MV-4-11 (cell line): ENCODE results near the gene CDYL.
A peak's percentile ranks its signal among the peaks of the same experiment; 100 is the strongest.

Experiments used
- DNase-seq: peaks from one replicate; lab custom pipeline; 2025; lab: John Stamatoyannopoulos, UW

Gene CDYL

DNA sequence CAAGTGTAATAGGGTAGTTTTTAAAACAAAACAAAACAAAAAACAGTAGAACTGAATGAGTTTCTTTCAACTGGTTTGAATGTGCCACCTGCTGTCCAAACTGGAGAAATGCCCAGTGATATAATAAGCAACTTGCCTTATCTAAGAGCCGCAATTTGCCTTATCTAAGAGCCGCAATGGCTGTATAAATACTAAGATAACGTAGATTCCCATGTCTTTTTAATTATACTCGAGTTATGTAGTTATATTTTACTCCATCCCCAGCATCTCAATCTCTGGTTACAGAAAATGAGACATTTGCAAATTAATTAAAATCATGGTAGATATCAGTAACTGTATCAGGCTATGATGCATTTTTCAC is 160.5 kb downstream of the CDYL start:
- peak; percentile 56 for DNase-seq

DNA sequence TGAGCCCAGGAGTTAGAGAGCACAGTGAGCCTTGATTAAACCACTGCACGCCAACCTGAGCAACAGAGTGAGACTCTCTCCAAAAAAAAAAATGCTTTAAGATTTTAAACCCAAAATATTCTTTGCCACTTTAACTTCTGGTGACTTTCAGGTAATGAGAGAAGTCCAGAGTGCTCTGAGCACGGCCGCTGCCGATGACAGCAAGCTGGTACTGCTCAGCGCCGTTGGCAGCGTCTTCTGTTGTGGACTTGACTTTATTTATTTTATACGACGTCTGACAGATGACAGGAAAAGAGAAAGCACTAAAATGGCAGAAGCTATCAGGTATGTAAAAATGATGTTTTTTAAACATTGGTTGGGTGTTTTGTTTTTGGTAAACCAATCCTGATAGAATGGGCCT is 161.2 kb downstream of the CDYL start:
- no peak for DNase-seq

GRCh38 chr6:4939241-4939640 is 163.0 kb downstream of the CDYL start:
- DNase-seq: no peak

DNA sequence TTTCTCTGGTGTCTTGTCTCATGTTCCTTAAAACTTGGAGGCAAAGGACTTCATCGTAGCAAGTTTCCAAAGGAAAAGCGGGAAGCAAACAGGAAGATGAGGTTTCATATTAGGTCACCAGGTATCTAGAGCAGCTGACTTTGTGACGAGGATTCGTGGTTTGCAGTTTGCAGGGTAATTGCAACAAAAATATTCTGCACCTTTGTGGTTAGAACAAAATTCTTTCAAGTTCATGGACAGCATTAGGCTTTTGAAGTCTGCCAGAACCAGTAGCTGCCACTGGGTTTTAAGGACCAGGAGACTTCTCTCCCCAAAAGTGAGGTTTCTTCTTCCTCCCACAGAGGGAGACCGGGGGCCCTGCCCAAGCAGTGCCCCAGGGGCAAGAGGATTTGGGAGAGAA is 164.2 kb downstream of the CDYL start:
- DNase-seq: no peak

- DNase-seq: peak; percentile 83
These were observed 165.8 kb downstream of the CDYL start for GRCh38 chr6:4941782-4942672.

DNA sequence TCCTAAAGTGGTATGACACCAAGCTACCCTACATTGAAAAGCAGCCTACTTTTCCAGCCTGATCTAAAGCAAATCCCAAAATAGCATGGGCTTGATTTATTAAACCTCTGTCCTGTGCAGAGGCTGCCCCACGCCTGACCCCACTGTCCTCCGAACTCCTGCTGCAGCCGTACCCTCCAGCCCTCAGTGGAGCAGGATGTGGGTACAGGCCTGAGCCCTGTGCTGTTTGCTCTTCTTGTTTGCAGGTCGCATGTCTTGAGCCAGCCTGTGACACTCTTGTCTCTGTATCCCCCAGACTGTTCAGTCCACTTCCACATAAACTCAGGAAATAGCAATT is 166.4 kb downstream of the CDYL start:
- no peak for DNase-seq

GRCh38 chr6:4943716-4944115 is 167.5 kb downstream of the CDYL start:
- no peak for DNase-seq

GRCh38 chr6:4944325-4944724 is 168.1 kb downstream of the CDYL start:
- DNase-seq: no peak

DNA sequence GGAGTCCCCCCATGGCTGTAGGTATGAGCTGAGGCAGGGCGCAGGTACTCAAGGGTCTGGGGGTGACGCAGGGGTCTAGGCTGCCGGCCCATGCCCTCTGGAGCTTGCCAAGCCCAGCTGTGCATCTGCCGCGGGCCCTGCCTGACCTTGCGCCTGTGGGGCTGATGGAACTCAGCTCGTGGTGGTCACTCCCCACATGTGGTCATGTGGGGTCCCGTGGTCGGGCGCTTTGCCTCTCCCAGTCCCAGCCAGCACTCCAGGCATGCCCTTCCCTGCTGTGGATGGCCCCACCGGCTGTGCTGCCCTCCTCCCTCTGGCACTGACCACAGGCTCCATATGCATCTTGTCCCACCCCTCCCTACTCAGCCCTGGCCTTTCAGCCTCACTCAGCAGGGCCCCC is 170.3 kb downstream of the CDYL start:
- no peak for DNase-seq

- no peak for DNase-seq
These were observed 171.5 kb downstream of the CDYL start for GRCh38 chr6:4947716-4948115.

- no peak for DNase-seq
These were observed 172.7 kb downstream of the CDYL start for GRCh38 chr6:4948781-4949450.

GRCh38 chr6:4950076-4950475 is 173.9 kb downstream of the CDYL start:
- no peak for DNase-seq

DNA sequence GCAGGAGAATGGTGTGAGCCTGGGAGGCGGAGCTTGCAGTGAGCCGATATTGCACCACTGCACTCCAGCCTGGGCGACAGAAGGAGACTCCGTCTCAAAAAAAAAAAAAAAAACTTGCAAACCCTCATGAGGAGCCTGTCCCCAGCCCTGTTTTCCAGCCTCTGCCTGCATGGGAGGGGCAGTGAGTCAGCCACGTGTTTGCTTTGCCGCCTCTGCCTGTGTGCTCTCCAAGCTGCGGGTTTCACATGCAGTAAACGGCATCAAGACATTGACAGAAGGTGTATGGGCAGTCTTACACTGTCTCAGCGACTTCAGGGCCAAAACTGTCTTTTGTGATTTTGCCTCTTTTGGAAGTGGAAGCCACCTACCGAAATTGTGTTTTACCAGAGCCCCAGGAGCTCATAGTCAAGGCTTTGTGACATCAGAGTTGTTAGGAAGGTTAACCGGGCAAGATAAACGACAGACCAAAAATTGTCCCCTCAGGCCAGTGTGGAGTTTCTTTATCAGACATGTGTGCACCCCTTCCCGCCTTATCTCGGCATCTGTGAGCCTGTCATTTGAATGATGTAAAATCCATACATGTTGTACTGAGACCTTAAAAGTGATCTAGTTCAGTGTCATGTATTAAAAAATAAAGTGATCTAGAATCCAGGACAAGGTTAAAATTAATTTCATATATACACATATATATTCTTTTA is 174.8 kb downstream of the CDYL start:
- no peak for DNase-seq

DNA sequence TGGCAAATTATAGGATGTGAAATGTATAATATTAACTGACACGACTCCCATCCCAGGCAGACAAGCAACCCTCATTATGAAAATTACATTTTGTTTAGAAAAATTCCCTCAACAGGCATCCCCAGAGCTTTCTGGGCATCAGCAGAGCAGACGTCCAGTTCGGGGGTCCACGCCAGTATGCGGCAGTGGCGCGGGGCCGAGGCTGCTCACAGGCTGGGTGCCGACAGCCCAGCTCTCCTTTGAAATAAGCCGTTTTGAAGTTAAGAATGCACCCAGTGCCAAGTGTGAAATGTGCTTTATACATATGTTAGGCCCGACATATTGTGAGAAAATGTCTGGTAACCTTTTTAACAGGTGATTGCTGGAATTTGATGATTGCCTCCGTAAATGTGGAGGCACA is 177.2 kb downstream of the CDYL start:
- DNase-seq: no peak

- no peak for DNase-seq
These were observed 180.4 kb downstream of the CDYL start for GRCh38 chr6:4956625-4957024.

GRCh38 chr6:4957521-4958231 is 181.5 kb downstream of the CDYL start:
- DNase-seq: no peak

DNA sequence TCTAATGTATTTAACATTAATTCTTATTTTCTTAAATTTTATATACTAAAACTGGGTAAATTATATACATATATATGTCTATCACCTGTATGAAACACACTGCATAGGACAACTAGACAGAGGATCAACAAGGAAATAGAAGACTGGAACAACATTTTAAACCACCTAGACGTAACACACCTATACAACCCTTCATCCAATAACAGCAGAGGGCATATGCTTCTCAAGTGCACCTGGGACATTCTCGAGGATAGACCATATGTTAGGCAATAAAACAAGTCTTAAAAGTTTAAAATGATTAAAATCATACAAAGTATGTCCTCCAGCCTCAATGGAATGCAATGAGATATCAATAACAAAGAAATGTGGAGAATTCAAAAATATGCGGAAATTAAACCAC is 182.4 kb downstream of the CDYL start:
- DNase-seq: no peak

GRCh38 chr6:4961322-4962168 is 185.3 kb downstream of the CDYL start:
- DNase-seq: no peak

GRCh38 chr6:4962905-4963304 is 186.7 kb downstream of the CDYL start:
- no peak for DNase-seq

DNA sequence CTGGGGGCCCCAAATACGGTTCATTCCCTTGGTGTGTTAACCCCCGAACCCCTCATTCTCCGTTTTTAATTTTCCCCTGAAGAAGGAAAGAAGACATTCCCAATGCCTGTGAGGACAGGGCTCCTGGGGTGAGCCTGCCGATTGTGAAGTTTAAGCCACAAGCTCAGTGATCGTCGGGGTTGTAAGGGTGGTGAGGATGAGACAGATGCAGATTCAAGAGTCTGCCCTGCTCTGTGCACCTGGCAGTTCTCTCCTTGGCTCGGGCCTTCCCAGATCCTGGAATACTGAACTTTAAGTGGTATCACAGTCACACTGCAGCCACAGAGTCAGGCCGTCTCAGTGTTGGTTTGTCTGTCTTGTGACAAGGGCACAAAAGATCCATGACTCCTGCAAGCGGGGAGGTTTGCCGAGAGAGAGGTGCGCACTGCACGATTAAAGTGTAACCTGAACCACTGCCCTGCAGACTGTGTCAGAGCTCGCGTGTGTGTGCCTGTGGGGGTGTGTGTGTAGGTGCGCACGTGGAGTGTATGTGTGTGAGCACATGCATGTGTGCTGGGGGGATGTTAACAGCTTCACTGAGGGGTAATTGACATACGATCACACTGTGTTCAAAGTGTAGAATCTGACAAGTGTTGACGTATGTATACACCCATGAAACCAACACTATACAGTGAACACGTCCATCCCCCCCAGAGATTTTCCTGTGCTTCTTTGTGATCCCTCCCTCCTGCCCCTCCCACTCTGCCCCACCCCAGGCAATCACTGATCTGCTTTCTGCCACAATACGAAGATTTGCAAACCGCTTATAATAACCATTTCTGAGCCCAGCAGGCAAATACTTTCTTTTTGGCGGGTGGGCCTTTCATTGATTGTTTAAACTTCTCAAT is 188.7 kb downstream of the CDYL start:
- DNase-seq: no peak
